H1 (cell line): ENCODE results near the gene DNAAF8. TPM values are rescaled to one million over a fixed set of nuclear protein-coding genes. Genes with fewer than 3 reads are reported as not detected.

Experiments used
- CTCF ChIA-PET: fragments of 300-600 bp; sonication (Branson Sonifier 250); formaldehyde crosslinking; loops from one replicate; lab custom pipeline; 2021; ENCODE audit not compliant: partially characterized antibody; lab: Charles Lee
- POLR2A ChIA-PET: fragments of 300-600 bp; sonication (Branson Sonifier 250); formaldehyde crosslinking; loops from one replicate; lab custom pipeline; 2021; ENCODE audit warnings: inconsistent platforms; ENCODE audit not compliant: partially characterized antibody; lab: Charles Lee
- DNase-seq, 2 experiments: peaks; one replicate each; pipeline versions ENCODE4 v3.0.0 to v3.0.0-alpha.2; 2010 to 2022; ENCODE audit warnings: low spot score in 2 of 2, low read depth in 1 of 2, mixed read lengths in 1 of 2
- FAIRE-seq: peaks from 2 replicates; lab custom pipeline; 2011; peaks lifted over from hg19 to GRCh38; lab: Jason Lieb, UNC
- H2AFZ ChIP-seq: 2 replicates; pipeline ENCODE4 v1.8.1; 2012; ENCODE audit warnings: low read length, inconsistent platforms
- H2AK5ac ChIP-seq: 2 replicates; pipeline ENCODE4 v1.6.1; 2013; ENCODE audit warnings: low read depth, low read length
- H2BK120ac ChIP-seq: replicated peaks from 2 replicates; pipeline ENCODE3; 2013; ENCODE audit warnings: low read depth, low read length, inconsistent platforms
- H2BK12ac ChIP-seq: 2 replicates; pipeline ENCODE4 v1.6.1; 2013; ENCODE audit warnings: low read depth, low read length
- H2BK15ac ChIP-seq: 2 replicates; pipeline ENCODE4 v1.6.1; 2013; ENCODE audit warnings: low read length
- H2BK20ac ChIP-seq: 2 replicates; pipeline ENCODE4 v1.6.1; 2013; ENCODE audit warnings: low read length
- H2BK5ac ChIP-seq: 2 replicates; pipeline ENCODE4 v1.6.1; 2013; ENCODE audit warnings: low read depth, low read length
- H3K14ac ChIP-seq: 2 replicates; pipeline ENCODE4 v1.6.1; 2013; ENCODE audit warnings: inconsistent platforms; ENCODE audit not compliant: insufficient read length
- H3K18ac ChIP-seq: 2 replicates; pipeline ENCODE4 v1.6.1; 2013; ENCODE audit warnings: low read length; ENCODE audit errors: extremely low read depth
- H3K23ac ChIP-seq: 2 replicates; pipeline ENCODE4 v1.6.1; 2013; ENCODE audit warnings: inconsistent platforms; ENCODE audit not compliant: insufficient read length
- H3K23me2 ChIP-seq: 2 replicates; pipeline ENCODE4 v1.6.1; 2013; ENCODE audit warnings: low read depth, low read length
- H3K27ac ChIP-seq: 2 replicates; pipeline ENCODE4 v1.6.1; 2011; ENCODE audit warnings: low read depth, low read length, inconsistent platforms
- H3K27me3 ChIP-seq, 4 experiments: replicated peaks in 1 of 4; 1 replicate in 1 of 4; 2 replicates in 3 of 4; pipeline versions ENCODE4 v1.6.1 to v1.8.1; 2011 to 2013; ENCODE audit warnings: low read length in 3 of 4, mild to moderate bottlenecking in 3 of 4, inconsistent platforms in 2 of 4, mixed read lengths in 2 of 4, moderate library complexity in 1 of 4; ENCODE audit not compliant: control insufficient read depth in 3 of 4, insufficient read depth in 3 of 4; ENCODE audit errors: extremely low read depth in 1 of 4
- H3K36me3 ChIP-seq, 4 experiments: 2 replicates each; pipeline versions ENCODE4 v1.6.1 to v1.8.1; 2011 to 2013; ENCODE audit warnings: mild to moderate bottlenecking in 4 of 4, low read length in 3 of 4, moderate library complexity in 2 of 4, control low read depth in 1 of 4, inconsistent platforms in 1 of 4; ENCODE audit not compliant: insufficient read depth in 4 of 4, control insufficient read depth in 2 of 4
- H3K4ac ChIP-seq: replicated peaks from 2 replicates; pipeline ENCODE3; 2013; ENCODE audit warnings: low read length, low read depth, mixed read lengths, inconsistent platforms; ENCODE audit not compliant: insufficient read length
- H3K4me1 ChIP-seq, 4 experiments: replicated peaks in 1 of 4; 1 replicate in 1 of 4; 2 replicates in 3 of 4; pipeline versions ENCODE4 v1.6.1 to v1.8.1; 2011 to 2013; ENCODE audit warnings: low read length in 3 of 4, inconsistent platforms in 2 of 4, mixed read lengths in 1 of 4; ENCODE audit not compliant: insufficient read depth in 4 of 4, control insufficient read depth in 3 of 4
- H3K4me2 ChIP-seq, 2 experiments: 2 replicates each; pipeline versions ENCODE4 v1.6.1 to v1.8.1; 2011 to 2013; ENCODE audit warnings: low read depth in 2 of 2, low read length in 2 of 2, control low read depth in 1 of 2, inconsistent platforms in 1 of 2, mild to moderate bottlenecking in 1 of 2; ENCODE audit not compliant: insufficient read depth in 1 of 2
- H3K4me3 ChIP-seq, 4 experiments: fragments of 200-600, 300-600 bp in 1 of 4; sonication (generic), shearing (Covaris generic), sonication (Bioruptor Twin) in 1 of 4; 2 replicates each; pipeline versions ENCODE4 v1.5.1 to v1.8.1; 2011 to 2016; ENCODE audit warnings: low read length in 4 of 4, low read depth in 3 of 4, control low read depth in 2 of 4, inconsistent platforms in 2 of 4, mild to moderate bottlenecking in 2 of 4, mixed read lengths in 1 of 4, moderate library complexity in 1 of 4; ENCODE audit not compliant: insufficient read depth in 2 of 4; ENCODE audit errors: extremely low read depth in 1 of 4
- H3K56ac ChIP-seq: replicated peaks from 2 replicates; pipeline ENCODE3; 2013; ENCODE audit warnings: low read depth, mild to moderate bottlenecking, mixed read lengths, low read length, inconsistent platforms; ENCODE audit not compliant: insufficient read length
- H3K79me1 ChIP-seq: 2 replicates; pipeline ENCODE4 v1.6.1; 2013; ENCODE audit warnings: low read depth, low read length, control low read depth
- H3K79me2 ChIP-seq, 2 experiments: 2 replicates each; pipeline versions ENCODE4 v1.6.1 to v1.8.1; 2012 to 2013; ENCODE audit warnings: low read length in 2 of 2, mild to moderate bottlenecking in 2 of 2, inconsistent platforms in 1 of 2; ENCODE audit not compliant: insufficient read depth in 2 of 2, control insufficient read depth in 1 of 2
- H3K9ac ChIP-seq, 4 experiments: replicated peaks in 1 of 4; 1 replicate in 1 of 4; 2 replicates in 3 of 4; pipeline versions ENCODE4 v1.6.1 to v1.8.1; 2011 to 2013; ENCODE audit warnings: low read depth in 3 of 4, low read length in 3 of 4, control low read depth in 2 of 4, mild to moderate bottlenecking in 2 of 4, moderate library complexity in 2 of 4, inconsistent platforms in 1 of 4; ENCODE audit errors: extremely low read depth in 1 of 4
- H3K9me3 ChIP-seq, 2 experiments: 2 replicates each; pipeline versions ENCODE4 v1.6.1 to v1.8.1; 2012 to 2013; ENCODE audit warnings: mild to moderate bottlenecking in 2 of 2, moderate library complexity in 2 of 2, control low read depth in 1 of 2, inconsistent platforms in 1 of 2, low read depth in 1 of 2, low read length in 1 of 2, mixed read lengths in 1 of 2; ENCODE audit not compliant: insufficient read depth in 2 of 2
- H4K20me1 ChIP-seq, 2 experiments: replicated peaks in 1 of 2; 2 replicates each; pipeline versions ENCODE3 to v1.8.1; 2011 to 2013; ENCODE audit warnings: inconsistent platforms in 2 of 2, low read length in 2 of 2, mild to moderate bottlenecking in 1 of 2; ENCODE audit not compliant: insufficient read depth in 2 of 2, control insufficient read depth in 1 of 2
- H4K5ac ChIP-seq: 2 replicates; pipeline ENCODE4 v1.6.1; 2013; ENCODE audit warnings: low read length, low read depth, mixed read lengths, inconsistent platforms; ENCODE audit not compliant: insufficient read length
- H4K8ac ChIP-seq: 2 replicates; pipeline ENCODE4 v1.8.0; 2013; ENCODE audit warnings: mild to moderate bottlenecking, moderate library complexity, low read length, inconsistent platforms; ENCODE audit not compliant: insufficient read depth; ENCODE audit errors: extremely low read depth
- H4K91ac ChIP-seq: replicated peaks from 2 replicates; pipeline ENCODE3; 2013; ENCODE audit warnings: low read length, mixed read lengths, inconsistent platforms; ENCODE audit not compliant: insufficient read length
- CBX5 ChIP-seq: fragments of 300-800, 300-1000 bp; sonication (generic); IDR thresholded peaks from 2 replicates; pipeline ENCODE4 v1.7.1; 2016; ENCODE audit warnings: antibody characterized with exemption, low read length, low read depth
- HDAC2 ChIP-seq, 2 experiments: fragments of 300-600 bp in 1 of 2; sonication (generic) in 1 of 2; IDR thresholded peaks; 2 replicates each; pipeline ENCODE4 v1.6.1; 2011 to 2012; ENCODE audit warnings: low read depth in 2 of 2, low read length in 2 of 2, mild to moderate bottlenecking in 2 of 2, moderate library complexity in 2 of 2, borderline replicate concordance in 1 of 2, inconsistent platforms in 1 of 2
- KDM1A ChIP-seq: fragments of 200-600, 300-600 bp; sonication (generic); IDR thresholded peaks from 2 replicates; pipeline ENCODE4 v1.7.1; 2016; ENCODE audit warnings: mild to moderate bottlenecking, low read length, borderline replicate concordance
- RFX5 ChIP-seq: IDR thresholded peaks from 2 replicates; pipeline ENCODE4 v1.6.1; 2011; ENCODE audit warnings: low read depth, low read length, improper control_type of control experiment, borderline replicate concordance
- SAP30 ChIP-seq: fragments of 300-600 bp; sonication (generic); IDR thresholded peaks from 2 replicates; pipeline ENCODE4 v1.7.1; 2012; ENCODE audit warnings: low read length, moderate library complexity, mild to moderate bottlenecking, inconsistent platforms; ENCODE audit not compliant: insufficient read depth, insufficient replicate concordance
- SRF ChIP-seq: IDR thresholded peaks from 2 replicates; pipeline ENCODE4 v1.6.1; 2011; ENCODE audit warnings: mild to moderate bottlenecking, low read depth, low read length, moderate library complexity
- TCF12 ChIP-seq: IDR thresholded peaks from 2 replicates; pipeline ENCODE4 v1.6.1; 2011; ENCODE audit warnings: low read depth, mild to moderate bottlenecking, low read length
- WGBS, 2 experiments: shearing (Covaris generic) in 1 of 2; methylation state at CpG; one replicate each; pipeline versions ENCODE4 v1.1.6 to v1.1.7; 2013 to 2015; ENCODE audit warnings: low lambda C conversion rate in 2 of 2, mixed read lengths in 2 of 2, inconsistent platforms in 1 of 2, low coverage in 1 of 2, missing lambda C conversion rate in 1 of 2; ENCODE audit not compliant: insufficient replicate concordance in 2 of 2, insufficient coverage in 1 of 2, insufficient read length in 1 of 2; ENCODE audit errors: extremely low coverage in 1 of 2, missing lambda C conversion rate in 1 of 2; 5-methylcytosine and 5-hydroxymethylcytosine counted together
- polyA plus RNA-seq, 7 experiments: library from polyadenylated mRNA; depleted of rRNA in 3 of 7; stranded (reverse) in 5 of 7; unstranded in 2 of 7; fragments of >200 nt in 5 of 7; fragments of 200-250 nt in 2 of 7; gene quantifications; 1 replicate in 5 of 7; 2 replicates in 1 of 7; 4 replicates in 1 of 7; pipeline versions ENCODE4 v1.2.1 to v1.2.3, GENCODE V29; 2011 to 2013; ENCODE audit warnings: missing spikeins in 2 of 7, mixed read lengths in 2 of 7
- total RNA-seq: library from RNA; stranded (reverse); fragmentation: NEBNext Ultra II Directional; extraction: Animal tissue kit (Norgen Biotek cat#: 25700); gene quantifications from 2 replicates; pipeline ENCODE4 v1.2.1, GENCODE V29; 2021

The DNAAF8 gene
- total and polyA plus RNA-seq, 2 of the 8 experiments (the other 6 are each of a cell fraction or from before 2014, with no cell fraction given): 0.39 TPM; not detected in 1

- TF ChIP-seq CBX5: no peak
- no peak for TF ChIP-seq SRF
- no peak for TF ChIP-seq RFX5
- TF ChIP-seq TCF12: no peak
- no peak for TF ChIP-seq HDAC2 (IDR thresholded peaks at IDR 0.05; ENCODE audit: borderline replicate concordance in 1 of 2, low read depth in 2 of 2, low read length in 2 of 2)
- TF ChIP-seq SAP30: no peak
- TF ChIP-seq KDM1A: no peak
- TF ChIP-seq, all 59 proteins: peak for 0
- Histone ChIP-seq H3K4me3 (no peak overlapping the region), H3K4ac (no peak overlapping the region), H2AK5ac (no peak overlapping the region), H4K20me1 (peaks cover 0 to 10% of the 10 kb centered on the region in 2 experiments), H4K91ac (no peak overlapping the region), H3K56ac (no peak overlapping the region), H3K4me2 (no peak overlapping the region), H3K27me3 (no peaks in the 10 kb centered on the region), H2BK15ac (no peak overlapping the region), H4K5ac (no peak overlapping the region), H2AFZ (no peak overlapping the region), H3K23me2 (no peaks in the 10 kb centered on the region), H3K36me3 (peaks cover 10 to 39% (median 17%) of the 10 kb centered on the region in 4 experiments; a peak in 7 of 8 replicates), H3K4me1 (no peaks in the 10 kb centered on the region), H2BK5ac (no peak overlapping the region), H2BK120ac (no peak overlapping the region), H3K79me2 (peaks cover 0 to 3% of the 10 kb centered on the region in 2 experiments; a peak in 1 of 4 replicates), H4K8ac (no peak overlapping the region), H2BK20ac (no peak overlapping the region), H2BK12ac (no peak overlapping the region), H3K23ac (no peak overlapping the region), H3K14ac (no peak overlapping the region), H3K27ac (no peak overlapping the region), H3K9me3 (no peaks in the 10 kb centered on the region), H3K79me1 (no peaks in the 10 kb centered on the region), H3K9ac (no peak overlapping the region), H3K18ac (no peak overlapping the region)
- CTCF ChIA-PET: interaction anchor here (1.1 to 1.4 kb wide), 2 partner anchors 10 to 42 kb away, joined by 4 to 5 read pairs; no protein-coding TSS in a partner anchor
- 96% methylated on average over 11 of the region's 11 CpGs; no CpG with 5 or more reads in 1 of the 2 experiments for WGBS, 2 experiments
- POLR2A ChIA-PET: interaction anchor here (1.4 kb wide), 1 partner anchor 9 kb away, joined by 5 read pairs; the partner anchor contains the start of gene ANKS3
- DNase-seq (no peak), FAIRE-seq (no peak)
These were observed 9.6 kb upstream of the DNAAF8 start for GRCh38 chr16:4724661-4725270.
